ENCODE measurements around the gene SCD5.
"Not testable (repeated sequence)": the region's sequence is repeated elsewhere in the genome, so short reads cannot be mapped to it uniquely, and the experiment has no call there.

Gene SCD5

DNA sequence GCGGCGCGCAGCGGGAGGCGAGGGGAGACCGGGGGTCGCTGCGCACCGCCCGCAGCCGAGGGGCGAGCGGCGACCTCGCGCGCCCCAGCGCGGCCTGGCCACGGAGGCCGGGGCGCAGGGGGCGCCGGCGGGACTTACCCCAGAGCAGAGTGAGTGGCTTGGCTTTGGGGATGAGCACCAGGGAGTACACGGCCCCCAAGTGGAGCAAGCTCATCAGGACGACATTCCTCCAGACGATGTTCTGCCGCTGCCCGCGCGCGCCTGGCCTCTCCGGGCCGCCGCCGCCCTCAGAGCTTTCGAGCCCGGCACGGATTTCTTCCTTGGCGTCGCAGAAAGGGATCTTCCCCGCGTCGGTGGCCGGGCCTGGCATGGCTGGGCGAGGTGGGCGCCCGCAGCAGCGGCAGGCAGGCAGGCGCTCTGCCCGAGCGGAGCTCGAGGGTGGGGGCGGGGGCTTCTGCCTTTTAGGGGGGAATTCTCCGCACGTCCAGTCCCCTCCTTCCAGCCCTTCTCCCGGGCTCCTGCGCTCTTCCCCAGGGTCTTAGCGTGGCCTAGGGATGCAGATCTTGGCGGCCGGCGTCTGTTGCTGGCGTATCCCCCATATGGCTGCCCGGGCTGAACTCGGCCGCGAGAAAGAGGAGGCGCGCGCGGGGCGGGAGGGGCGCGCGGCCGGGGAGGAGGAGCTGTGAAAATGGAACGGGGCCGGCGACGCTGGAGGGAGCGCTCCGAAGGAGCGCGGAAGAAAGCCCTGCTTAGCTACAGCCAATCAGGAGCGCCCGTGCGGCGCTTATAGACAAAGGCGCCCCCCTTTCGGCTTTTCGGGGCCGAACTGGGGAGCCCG is at the start of gene SCD5:
Gene SCD5, minus strand, starts transcription at position 629 of the 838 bp plus-strand sequence. Its CDS starts 259 bp downstream, at position 370.
- peak; percentile 89 for FAIRE-seq
- peak; percentile 85 for DNase-seq (ENCODE audit: extremely low spot score, insufficient read length, low read depth)

DNA sequence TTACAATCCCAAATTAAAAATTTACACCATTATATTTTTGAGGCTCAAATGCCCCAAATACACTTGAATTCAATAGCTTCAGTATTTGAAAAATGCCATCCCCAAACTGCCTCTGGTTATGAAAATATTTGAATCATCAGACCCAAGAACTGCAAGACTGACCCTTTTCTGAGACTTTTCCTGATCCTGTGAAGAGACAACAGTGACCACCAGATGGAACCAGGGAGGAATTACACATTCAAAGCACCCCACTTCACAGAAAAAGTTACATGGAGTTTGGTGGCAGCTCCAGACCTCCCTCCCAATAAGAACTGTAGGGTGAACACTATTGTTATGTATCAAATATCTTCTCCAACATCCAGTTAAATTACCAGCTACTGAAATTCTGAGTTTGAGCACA is 44.0 kb upstream of the SCD5 start:
- DNase-seq (ENCODE audit: extremely low spot score, insufficient read length, low read depth) (no peak), FAIRE-seq (no peak)

DNA sequence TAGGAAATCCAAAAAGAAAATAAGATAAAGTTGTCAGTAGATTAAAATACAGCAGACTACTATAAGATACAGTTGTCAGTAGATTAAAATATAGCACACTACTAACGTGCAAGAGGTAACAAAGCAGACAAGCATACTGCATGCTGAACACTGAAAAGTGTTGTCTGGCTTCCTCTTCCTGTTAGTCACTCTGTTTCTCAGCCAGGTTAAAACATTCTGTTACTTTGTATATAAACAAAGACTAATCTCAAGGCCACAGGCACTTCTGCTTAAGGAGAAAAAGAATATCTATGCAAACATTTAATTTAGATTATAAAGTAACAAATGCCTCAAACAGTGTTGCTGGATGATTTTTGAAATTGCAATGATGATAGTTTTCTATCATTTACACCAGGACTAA is 41.0 kb upstream of the SCD5 start:
- no peak for FAIRE-seq
- DNase-seq (ENCODE audit: extremely low spot score, insufficient read length, low read depth): no peak

DNA sequence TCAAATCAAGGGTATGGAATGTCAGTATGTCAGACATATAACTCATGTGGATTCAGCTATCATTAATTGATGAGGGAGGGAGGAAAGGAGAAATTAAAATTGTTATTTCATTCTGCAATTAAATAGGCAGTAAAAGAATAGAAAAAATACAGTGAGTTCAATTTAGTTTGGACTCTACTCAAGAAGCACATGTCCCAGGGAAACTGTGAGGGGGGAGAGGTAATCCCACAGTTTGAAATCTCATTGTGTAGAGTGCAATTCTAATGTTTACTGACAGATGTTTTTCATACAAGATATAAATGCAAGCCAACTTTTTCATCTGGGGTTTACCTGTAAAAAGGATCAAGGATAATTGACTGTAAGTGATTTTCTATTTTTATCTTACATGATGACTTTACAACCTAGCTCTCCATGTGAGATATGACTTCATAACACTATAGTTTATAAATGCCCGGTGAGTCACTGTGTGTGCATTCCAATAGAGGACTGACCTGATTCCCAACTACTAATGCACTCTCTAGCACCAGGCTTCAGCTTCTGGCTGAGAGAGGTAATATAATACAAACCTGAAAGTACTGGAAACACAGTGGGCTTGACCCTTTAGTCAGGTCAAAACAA is 35.2 kb upstream of the SCD5 start:
- no peak for FAIRE-seq

DNA sequence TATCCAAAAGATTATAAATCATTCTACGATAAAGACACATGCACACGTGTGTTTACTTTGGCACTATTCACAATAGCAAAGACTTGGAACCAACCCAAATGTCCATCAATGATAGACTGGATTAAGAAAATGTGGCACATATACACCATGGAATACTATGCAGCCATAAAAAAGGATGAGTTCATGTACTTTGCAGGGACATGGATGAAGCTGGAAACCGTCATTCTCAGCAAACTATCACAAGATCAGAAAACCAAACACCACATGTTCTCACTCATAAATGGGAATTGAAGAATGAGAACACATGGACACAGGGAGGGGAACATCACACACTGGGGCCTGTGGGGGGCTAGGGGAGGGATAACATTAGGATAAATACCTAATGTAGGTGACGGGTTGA is 34.5 kb upstream of the SCD5 start:
- FAIRE-seq; DNase-seq (ENCODE audit: extremely low spot score, insufficient read length, low read depth): not testable (repeated sequence)

More for the DNA sequence above, 35.2 kb upstream of the SCD5 start:
- no peak for DNase-seq (ENCODE audit: extremely low spot score, insufficient read length, low read depth)

DNA sequence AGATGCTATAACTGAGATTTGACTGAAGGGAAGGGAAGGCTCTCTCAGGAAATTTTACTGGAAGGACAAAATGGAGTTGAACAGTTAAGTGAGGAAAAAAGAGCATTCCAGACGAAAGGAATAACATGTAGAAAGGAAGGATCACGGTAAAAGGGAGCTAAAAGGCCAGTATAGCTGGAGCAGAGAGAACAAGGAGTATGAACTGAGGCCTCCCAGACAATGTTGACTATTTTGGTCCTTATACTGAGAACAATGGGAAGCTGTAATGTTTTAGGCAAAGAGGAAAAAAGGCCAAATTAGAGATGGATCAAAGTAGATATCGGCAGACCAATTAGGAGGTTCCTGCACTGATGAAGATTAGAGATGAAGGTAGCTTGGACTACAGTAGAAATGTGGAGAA is 26.8 kb upstream of the SCD5 start:
- DNase-seq (ENCODE audit: extremely low spot score, insufficient read length, low read depth) (no peak), FAIRE-seq (no peak)

DNA sequence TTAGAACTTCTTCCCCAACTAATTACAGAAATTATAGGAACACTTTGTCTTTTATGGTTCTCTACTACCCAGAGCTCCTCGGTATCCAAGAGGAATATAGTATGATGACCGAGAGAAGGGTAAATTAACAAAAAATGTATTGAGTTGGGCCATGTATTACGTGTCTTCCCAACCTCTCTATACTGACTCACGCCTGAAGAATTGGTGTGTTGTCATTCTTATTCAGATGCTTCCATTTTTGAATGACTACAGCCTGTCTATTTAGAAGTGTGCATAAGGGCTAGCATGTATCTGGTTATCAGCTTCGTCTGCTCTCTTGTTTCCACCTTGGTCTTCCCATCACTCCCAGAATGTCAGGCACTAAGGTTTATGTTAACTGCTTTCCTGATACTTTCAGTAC is 24.5 kb upstream of the SCD5 start:
- DNase-seq (ENCODE audit: extremely low spot score, insufficient read length, low read depth) (no peak), FAIRE-seq (no peak)

DNA sequence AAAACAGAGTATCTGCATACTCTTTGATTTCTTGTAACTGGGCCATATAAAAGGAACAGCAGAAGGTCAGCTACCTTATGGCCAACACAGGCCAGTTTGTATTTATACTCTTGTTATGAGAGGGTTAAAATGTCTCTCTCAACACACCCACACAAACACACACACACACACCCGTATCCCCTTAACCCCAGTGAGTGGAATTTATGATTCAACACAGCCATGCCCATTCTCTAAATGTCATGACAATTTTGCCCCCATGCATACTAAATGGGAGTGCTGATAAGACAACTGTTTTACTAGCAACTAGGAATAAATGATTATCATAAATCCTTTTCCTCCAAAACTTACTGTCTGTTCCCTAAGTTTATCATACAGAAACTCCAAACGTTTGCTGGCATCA is 22.1 kb upstream of the SCD5 start:
- FAIRE-seq (no peak), DNase-seq (ENCODE audit: extremely low spot score, insufficient read length, low read depth) (no peak)

DNA sequence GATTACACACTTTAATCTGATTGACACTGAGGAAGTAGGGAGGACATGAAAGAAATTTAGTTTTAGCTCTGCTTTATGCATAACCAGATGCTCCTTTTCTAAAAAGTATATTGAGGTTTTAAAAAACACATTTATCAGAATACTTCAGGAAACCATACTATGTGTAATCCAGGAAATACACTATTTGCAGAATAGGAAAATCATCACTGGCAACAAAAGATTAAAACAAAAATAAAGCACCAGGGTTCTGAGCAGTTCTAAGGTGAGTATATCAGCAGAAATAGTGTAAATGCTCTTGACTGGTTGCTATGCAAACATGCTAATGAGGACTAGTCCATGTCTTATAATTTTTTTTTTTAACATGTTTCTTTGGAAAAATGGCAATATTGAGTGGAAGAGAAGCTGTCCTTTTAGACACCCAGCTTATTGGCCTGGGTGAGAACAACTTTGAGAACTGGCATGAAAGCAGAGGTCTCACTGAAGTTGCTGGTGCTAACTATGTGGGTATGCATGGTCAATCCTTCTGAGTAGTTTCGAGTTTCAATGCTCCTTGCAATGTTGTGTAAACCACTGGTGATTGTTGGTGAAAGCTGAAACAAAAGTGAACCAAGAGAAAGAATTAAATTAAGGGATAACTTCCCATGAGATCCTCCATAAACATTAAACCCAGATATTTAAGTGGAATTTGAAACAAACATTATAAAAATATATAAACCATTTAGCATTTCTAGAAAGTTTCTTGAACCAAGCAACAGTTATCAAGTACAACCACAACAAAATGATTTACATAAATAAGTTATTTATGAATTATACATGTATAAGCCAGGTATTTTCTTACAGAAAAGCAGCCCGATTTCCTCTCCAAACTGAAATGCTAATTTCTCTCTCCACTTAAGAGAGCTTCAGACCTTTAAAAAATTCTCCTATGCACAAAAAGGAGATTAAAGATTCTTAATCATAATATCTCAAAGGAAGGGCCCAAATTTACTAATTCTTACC is 20.4 kb upstream of the SCD5 start:
- FAIRE-seq (peak; percentile 73), DNase-seq (ENCODE audit: extremely low spot score, insufficient read length, low read depth) (no peak)

DNA sequence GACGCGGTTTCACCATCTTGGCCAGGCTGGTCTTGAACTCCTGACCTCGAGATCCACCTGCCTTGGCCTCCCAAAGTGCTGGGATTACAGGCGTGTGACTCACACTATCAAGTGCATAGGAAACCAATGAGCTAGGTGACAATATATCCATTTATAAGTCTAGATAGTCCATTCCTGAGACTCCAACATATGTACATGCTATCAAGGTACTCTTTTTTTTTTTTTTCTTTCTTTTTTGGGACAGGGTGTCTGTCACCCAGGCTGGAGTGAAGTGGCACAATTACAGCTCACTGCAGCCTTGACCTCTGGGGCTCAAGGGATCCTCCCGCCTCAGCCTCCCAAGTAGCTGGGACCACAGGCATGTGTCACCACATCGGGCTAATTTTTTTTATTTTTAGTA is 18.3 kb upstream of the SCD5 start:
- DNase-seq (ENCODE audit: extremely low spot score, insufficient read length, low read depth); FAIRE-seq: not testable (repeated sequence)

DNA sequence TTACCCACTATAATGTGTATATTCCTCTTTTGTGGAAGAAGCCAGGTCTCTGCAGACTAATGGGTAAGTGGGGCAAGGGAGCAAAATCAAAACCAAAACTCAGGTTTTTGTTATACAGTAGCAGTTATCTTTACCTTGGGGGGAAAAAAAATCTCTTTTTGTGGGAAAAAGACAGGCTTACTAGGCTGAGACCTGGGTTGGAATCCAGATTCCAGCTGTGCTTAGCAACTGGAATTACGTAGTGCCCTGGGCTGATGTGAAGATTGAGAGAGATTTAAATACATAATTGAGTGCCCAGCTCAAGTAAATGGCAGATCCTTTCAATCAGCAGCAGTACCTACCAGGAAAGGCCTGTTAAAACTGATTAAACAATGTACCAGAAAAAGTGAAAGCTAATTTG is 15.4 kb upstream of the SCD5 start:
- FAIRE-seq: no peak
- no peak for DNase-seq (ENCODE audit: extremely low spot score, insufficient read length, low read depth)

DNA sequence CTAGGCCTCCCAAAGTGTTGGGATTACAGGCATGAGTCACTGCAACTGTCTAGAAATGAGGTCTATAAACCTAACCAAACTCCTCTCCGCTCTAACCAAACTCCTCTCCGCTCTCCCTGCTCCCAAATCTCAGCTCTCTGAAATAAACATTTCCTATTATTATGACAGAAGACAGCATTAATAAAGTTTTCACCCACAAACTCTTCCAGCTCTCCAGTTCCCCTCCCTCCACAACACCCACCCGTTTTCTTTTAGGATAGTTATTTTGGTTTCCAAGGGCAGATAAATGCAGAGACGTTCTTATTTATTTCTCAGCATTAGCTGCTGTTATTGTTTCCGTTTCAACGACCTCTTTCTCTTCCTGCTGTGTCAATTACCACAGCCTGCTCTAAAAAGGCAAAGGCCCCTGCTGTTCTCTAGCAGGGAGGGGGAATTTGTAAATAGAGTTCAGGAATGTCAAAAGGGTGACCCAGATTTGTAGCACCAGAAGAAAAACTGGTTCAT is 13.3 kb upstream of the SCD5 start:
- FAIRE-seq (no peak), DNase-seq (ENCODE audit: extremely low spot score, insufficient read length, low read depth) (no peak)

DNA sequence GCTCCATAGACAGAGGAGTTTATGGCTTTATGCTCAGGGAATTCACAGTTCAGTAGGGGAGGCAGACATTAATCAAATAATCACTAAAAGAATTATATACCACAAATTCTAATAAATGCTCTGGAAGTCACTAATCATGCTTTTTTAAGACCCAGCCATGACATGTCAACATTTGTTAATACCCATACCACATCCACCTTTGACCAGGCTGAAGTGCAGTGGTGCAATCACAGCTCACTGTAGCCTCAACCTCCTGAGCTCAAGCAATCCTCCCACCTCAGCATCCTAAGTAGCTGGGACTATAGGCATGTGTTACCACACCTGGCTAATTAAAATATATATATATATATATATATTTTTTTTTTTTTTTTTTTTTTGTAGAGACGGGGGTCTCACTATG is 12.8 kb upstream of the SCD5 start:
- FAIRE-seq (no peak), DNase-seq (ENCODE audit: extremely low spot score, insufficient read length, low read depth) (no peak)

DNA sequence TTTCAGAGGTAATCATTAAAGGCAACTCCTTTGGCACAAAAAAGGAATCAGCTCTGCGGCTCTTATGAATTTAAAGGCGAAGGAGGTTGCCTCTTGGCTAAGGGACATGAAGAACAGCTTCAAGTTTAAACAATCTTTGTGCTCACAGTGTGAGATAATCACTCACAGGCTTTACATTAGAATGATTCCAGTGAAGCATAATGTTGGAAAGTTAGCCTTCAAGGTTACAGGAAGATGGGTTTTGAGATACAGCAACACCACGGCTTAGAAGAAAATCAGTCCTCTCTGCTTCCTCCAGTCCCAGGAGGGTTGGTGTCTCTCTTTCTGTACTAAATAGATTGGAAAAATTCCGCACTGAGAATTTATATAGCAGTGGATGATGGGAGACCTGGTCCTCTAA is 11.6 kb upstream of the SCD5 start:
- DNase-seq (ENCODE audit: extremely low spot score, insufficient read length, low read depth): no peak
- no peak for FAIRE-seq

DNA sequence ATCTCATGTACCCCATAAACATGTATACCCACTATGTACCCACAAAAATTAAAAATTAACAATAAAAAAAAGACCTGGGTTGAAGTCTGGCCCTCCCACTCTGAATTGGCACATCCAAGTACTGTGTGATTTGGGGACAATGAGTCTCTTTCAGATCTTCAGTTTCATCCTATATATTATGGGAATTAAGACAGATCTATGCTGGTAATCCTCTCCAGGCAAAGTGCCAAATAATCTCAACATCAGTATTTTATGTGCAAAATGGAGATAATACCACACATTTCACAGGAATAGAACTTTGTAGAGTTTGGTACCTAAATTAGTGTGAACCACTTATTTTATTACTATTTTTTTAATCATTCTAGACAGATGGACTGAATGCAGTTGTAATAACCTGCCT is 11.0 kb upstream of the SCD5 start:
- FAIRE-seq (no peak), DNase-seq (ENCODE audit: extremely low spot score, insufficient read length, low read depth) (no peak)

DNA sequence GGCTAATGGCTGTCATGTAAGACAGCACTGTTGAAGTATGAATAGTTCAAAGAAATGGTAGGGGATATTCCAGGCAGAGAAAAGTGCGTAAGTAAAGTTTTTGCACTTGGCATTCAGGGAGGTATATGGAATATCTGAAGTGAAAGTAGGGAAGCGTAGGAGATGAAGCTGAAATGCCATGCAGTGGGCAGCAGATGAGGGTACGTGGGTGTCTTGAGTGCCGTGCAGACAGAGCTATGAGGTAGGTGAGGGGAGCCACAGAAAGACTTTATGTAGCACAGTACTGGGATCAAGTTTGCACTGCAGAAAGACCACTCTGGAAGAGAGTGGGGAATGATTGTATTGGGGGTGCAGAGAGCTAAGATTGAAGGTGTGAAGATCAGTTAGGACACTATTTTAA is 5.2 kb upstream of the SCD5 start:
- FAIRE-seq: no peak

DNA sequence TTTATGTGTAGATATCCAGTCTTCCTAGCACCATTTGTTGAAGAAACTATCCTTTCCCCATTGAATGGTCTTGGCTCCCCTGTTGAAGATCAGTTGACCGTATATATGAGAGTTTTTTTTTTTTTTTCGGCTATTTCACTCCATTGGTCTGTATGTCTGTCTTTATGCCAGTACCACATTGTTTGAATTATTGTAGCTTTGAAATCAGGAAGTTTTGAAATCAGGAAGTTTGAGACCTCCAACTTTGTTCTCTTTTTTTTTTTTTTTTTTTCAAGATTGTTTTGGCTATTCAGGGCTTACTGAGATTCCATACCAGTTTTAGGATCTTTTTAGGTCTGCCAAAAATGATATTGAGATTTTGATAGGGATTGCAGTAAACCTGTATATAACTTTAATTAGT is 4.3 kb upstream of the SCD5 start:
- DNase-seq (ENCODE audit: extremely low spot score, insufficient read length, low read depth) (no peak), FAIRE-seq (no peak)

More for the DNA sequence above, 5.2 kb upstream of the SCD5 start:
- no peak for DNase-seq (ENCODE audit: extremely low spot score, insufficient read length, low read depth)

DNA sequence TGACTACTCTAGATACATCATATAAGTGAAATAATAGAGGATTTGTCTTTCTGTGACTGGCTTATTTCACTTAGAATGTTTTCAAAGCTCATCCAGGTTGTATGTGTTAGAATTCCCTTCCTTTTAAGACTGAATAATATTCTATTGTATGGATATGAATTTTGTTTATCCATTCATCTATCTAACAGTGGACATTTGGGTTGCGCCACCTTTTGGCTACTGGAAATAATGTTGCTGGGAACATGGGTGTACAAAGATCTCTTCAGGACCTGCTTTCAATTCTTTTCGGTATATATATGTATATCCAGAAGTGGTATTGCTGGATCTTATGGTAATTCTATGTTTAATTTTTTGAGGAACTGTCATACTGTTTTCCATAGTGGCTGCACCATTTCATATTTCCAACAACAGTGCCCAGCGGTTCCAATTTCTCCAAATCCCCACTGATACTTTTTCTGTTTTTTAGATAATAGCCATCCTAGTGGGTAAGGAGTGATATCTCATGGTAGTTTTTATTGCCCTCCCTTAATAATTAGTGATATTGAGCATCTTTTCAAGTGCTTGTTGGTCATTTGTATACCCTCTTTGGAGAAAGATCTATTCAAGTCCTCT is 3.4 kb upstream of the SCD5 start:
- FAIRE-seq: peak; percentile 77
- DNase-seq (ENCODE audit: extremely low spot score, insufficient read length, low read depth): no peak

DNA sequence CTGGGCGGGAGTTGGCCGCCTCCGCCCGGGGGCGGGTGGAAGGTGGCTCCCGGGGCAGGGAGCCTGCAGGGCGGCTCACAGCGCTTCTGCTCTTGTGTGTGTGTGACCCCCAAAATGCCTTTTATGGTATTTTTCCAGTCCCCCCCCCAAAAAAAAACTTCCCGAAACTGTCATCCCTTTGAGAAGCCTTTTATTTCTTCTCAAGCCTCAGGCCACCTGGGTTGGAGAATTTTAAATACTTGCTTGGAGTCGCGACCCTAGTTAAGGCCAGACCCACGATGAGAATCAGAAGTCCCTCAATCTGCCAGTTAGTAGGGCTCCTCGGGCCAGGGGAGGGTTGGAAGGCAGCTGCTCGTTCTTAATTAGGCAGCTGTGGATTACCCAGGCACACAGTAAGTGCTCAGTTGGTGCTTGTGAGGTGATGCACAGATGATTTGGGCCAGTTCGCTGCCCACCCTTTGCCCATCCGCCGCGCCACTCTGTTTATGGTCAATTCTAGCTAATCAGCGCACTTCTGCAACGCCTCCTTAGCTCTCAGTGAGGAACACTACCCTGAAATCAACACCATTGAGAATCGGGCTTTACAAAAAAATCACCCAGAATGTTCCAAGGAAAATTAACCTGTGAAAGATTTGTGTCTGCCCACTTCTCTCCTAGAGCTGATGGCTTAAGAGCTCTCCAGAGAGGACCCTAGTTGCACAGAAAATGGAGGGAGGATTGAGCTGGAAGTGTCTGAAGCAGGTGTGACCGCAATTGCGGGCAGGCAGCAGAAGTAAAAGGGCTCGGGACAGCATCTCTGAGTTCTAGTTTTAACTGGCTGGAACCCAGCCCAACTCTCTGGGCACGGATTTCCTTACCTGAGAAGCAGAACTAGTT is 648 bp upstream of the SCD5 start:
- peak; percentile 45 for FAIRE-seq

More for the DNA sequence above, 648 bp upstream of the SCD5 start:
- DNase-seq (ENCODE audit: extremely low spot score, insufficient read length, low read depth): no peak
